Islet precursor cell (in vitro differentiated cells): ENCODE data around the gene PTPMT1.
A peak's percentile ranks its signal among the peaks of the same experiment; 100 is the strongest.
"Not testable (repeated sequence)": the region's sequence is repeated elsewhere in the genome, so short reads cannot be mapped to it uniquely, and the experiment has no call there.

Source experiments
- DNase-seq: peaks from one replicate; pipeline ENCODE4 v3.0.0-alpha.2; 2018

Gene PTPMT1

GRCh38 chr11:47550288-47551047 is 14.9 kb upstream of the PTPMT1 start:
- DNase-seq: no peak

GRCh38 chr11:47551086-47551485 is 14.3 kb upstream of the PTPMT1 start:
- DNase-seq: no peak

- DNase-seq: peak; percentile 72
Observed at GRCh38 chr11:47552056-47552565, 13.3 kb upstream of the PTPMT1 start.

GRCh38 chr11:47552566-47553405 is 12.6 kb upstream of the PTPMT1 start, which contains the start of gene CELF1:
Gene CELF1, minus strand, starts transcription at chr11:47553132. Its CDS starts 53,609 bp downstream, at chr11:47499523.
- DNase-seq: peak; percentile 95

DNA sequence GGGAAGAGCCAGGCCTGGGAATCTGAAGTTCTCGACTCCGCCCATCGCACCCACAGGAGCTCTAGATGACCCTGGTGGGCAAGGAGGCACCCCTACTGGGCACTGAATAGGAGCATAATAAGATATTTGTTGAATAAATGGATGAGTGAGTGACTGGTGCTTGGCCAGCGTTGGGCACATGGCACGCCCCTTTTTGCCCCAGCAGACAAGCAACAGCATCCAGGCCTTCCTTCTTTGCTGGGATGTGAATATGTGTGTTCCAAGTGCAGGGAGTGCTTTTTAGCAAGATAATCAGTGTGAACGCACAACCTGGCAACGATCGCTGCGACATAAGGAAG is 12.0 kb upstream of the PTPMT1 start:
- no peak for DNase-seq

DNA sequence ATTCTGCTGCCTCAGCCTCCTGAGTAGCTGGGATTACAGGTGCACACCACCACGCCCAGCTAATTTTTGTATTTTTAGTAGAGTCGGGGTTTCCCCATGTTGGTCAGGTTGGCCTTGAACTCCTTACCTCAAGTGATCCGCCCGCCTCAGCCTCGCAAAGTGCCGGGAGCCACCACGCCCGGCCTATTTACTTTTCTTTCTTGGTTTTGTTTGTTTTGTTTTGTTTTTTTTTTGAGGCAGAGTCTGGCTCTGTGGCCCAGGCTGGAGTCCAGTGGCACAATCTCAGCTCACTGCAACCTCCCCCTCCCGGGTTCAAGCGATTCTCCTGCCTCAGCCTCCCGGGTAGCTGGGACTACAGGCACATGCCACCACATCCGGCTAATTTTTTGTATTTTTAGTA is 8.4 kb upstream of the PTPMT1 start:
- DNase-seq: not testable (repeated sequence)

DNA sequence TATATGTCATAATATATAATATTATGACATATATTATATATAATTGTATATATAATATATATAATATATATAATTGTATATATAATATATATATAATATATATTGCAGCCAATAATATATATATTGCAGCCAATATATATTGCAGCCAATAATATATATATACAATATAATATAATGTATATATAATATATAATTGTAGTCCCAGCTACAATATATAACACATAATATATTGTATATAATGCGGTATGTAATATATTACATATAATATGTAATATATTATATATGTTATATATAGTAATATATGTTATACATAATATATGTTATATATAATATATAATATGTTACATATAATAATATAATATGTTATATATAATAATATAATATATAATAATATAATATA is 6.7 kb upstream of the PTPMT1 start:
- DNase-seq: no peak

- DNase-seq: no peak
Observed at GRCh38 chr11:47560426-47560825, 5.0 kb upstream of the PTPMT1 start.

- DNase-seq: not testable (repeated sequence)
Observed at GRCh38 chr11:47562393-47562792, 3.0 kb upstream of the PTPMT1 start.

GRCh38 chr11:47564366-47564765 is 1.0 kb upstream of the PTPMT1 start:
- not testable (repeated sequence) for DNase-seq

- no peak for DNase-seq
Observed at GRCh38 chr11:47564933-47565339, 463 bp upstream of the PTPMT1 start.

DNA sequence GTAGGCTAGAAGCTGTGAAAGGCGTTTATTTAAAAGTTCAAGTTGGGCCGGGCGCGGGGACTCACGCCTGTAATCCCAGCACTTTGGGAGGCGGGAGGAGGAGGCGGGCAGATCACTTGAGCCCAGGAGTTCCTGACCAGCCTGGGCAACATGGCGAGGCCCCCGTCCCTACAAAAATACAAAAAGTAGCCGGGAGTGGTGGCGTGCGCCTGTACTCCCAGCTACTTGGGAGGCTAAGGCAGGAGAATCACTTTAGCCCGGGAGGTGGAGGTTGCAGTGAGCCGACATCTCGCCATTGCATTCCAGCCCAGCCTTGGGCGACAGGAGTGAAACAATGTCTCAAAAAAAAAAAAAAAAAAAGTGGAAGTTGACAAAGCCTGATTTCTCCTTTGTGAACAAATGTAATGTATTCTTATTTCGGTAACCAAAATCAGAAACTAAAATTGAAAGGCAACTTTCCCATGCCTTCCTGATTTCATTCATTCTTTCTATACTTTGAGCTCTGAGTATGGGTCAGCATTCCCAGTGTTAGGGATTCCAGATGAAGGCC is 825 bp downstream of the PTPMT1 start:
- DNase-seq: peak; percentile 63

GRCh38 chr11:47569646-47570045 is 4.2 kb downstream of the PTPMT1 start:
- no peak for DNase-seq

GRCh38 chr11:47570651-47571356 is 5.4 kb downstream of the PTPMT1 start:
- no peak for DNase-seq

DNA sequence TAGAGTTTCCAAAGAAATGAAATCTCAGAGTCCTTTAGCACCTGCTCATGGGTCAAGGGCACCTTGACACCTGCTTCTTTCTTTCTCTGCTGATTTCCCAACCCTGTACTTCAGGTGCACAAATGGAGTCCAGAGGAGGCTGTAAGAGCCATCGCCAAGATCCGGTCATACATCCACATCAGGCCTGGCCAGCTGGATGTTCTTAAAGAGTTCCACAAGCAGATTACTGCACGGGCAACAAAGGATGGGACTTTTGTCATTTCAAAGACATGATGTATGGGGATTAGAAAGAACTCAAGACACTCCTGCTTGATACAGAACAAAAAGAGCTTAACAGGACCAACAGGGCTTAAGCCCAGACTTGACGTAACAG is 5.9 kb downstream of the PTPMT1 start:
- no peak for DNase-seq

DNA sequence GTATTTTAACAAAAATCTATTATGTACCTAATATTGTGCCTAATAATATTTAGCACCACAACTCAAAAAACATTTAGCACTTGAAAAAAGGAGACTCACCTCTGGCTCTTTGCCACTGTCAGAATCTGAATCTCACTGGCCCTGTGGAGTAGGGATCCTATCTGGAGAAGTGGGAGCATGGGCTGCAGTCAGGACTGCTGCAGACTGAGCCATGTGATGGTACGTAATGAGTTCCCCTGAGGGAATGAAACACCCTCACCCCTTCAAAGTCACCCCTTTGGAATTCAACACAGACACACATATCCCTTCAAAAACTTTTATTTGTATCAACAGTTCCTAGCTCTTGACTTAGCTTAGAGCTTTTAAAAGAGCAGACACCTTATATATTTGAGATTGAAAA is 6.5 kb downstream of the PTPMT1 start:
- DNase-seq: no peak

- DNase-seq: no peak
Observed at GRCh38 chr11:47572715-47573255, 7.4 kb downstream of the PTPMT1 start.

- DNase-seq: no peak
Observed at GRCh38 chr11:47573321-47573720, 7.9 kb downstream of the PTPMT1 start.

DNA sequence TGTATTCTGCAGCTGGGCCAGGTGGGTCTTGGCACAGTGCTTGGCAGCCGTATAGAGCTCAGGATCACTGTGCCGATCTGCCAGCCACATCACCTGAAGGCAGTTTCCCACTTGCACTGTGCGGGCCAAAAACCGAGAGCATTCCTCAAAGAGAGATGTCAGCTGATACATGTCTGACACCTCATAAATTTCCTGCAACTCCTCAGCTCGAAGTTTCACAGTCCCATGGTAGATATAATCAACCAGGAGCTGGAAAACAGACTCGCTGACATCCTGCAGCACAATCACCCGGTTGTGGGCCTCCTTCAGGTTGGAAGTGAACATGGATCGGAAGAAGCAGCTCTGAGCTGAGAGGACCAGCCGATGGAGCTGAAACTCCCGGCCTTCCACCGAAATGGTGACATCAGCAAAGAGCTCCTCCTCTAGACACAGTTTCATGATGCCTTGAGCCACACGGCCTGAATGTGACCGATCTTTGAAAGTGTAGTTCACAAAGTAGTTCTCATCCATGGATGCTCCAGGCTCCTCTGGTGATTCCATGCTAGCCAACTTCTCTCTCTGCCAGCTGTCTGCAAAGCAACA is 12.2 kb downstream of the PTPMT1 start:
- no peak for DNase-seq

GRCh38 chr11:47578524-47579494 is 13.4 kb downstream of the PTPMT1 start, which contains the start of the genes KBTBD4 and NDUFS3:
Gene KBTBD4, minus strand, starts transcription at chr11:47578970. Its CDS starts 19 bp downstream, at chr11:47578951.
Gene NDUFS3, plus strand, starts transcription at chr11:47579074. Its CDS starts 18 bp downstream, at chr11:47579092.
- DNase-seq: peak; percentile 95

DNA sequence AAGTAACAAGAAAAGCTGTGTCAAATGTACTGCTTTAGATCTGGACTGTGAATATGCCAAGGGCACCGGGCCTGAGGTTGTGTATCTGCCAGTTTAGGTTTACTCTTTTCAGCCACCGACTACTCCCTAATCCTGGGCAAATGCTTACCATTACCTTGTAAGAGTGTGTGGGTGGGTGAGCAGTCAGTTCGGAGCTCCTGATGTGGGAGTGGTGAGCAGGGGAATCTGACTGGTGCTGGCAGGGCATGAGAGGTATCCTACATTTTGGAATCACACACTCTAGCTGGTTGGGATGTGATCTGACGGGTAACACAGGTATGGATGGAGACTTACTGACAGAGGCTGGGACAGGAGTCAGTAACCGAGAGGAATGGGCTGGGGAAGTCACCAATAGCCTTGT is 18.4 kb downstream of the PTPMT1 start:
- DNase-seq: no peak
